Loucy (cell line): Measurements from ENCODE around the gene C15orf40.

Source experiments
- CTCF ChIP-seq: fragments of 200-600 bp; sonication (generic); conservative IDR thresholded peaks from 2 replicates; pipeline ENCODE4 v1.5.1; 2014; ENCODE audit warnings: mild to moderate bottlenecking, antibody characterized with exemption, low read length
- EZH2phosphoT487 ChIP-seq: fragments of 200-600 bp; IDR thresholded peaks from 2 replicates; pipeline ENCODE4 v1.6.1; 2018; ENCODE audit warnings: antibody characterized with exemption, mild to moderate bottlenecking, moderate library complexity, borderline replicate concordance

- TF ChIP-seq CTCF (no peak), EZH2phosphoT487 (no peak)
Observed at GRCh38 chr15:82970078-82970686, 41.3 kb downstream of the C15orf40 start.
